GM21447 (cell line): Measurements from ENCODE around the gene FIBP.
A peak's percentile ranks its signal among the peaks of the same experiment; 100 is the strongest.
"Not testable (repeated sequence)": the region's sequence is repeated elsewhere in the genome, so short reads cannot be mapped to it uniquely, and the experiment has no call there.

Experiments
- ATAC-seq: cut with Tn5 transposase; IDR thresholded peaks from one replicate; pipeline ENCODE4 v1.9.1; 2021; ENCODE audit not compliant: unreplicated experiment

FIBP gene

GRCh38 chr11:65915101-65915820 is 27.0 kb upstream of the FIBP start:
- no peak for ATAC-seq

GRCh38 chr11:65912845-65913244 is 24.6 kb upstream of the FIBP start:
- ATAC-seq = no peak

- ATAC-seq = no peak
Measured at GRCh38 chr11:65911682-65912568, 23.7 kb upstream of the FIBP start.

- no peak for ATAC-seq
Measured at GRCh38 chr11:65907878-65908277, 19.6 kb upstream of the FIBP start.

GRCh38 chr11:65906602-65907001 is 18.3 kb upstream of the FIBP start:
- no peak for ATAC-seq

GRCh38 chr11:65903715-65904114 is 15.4 kb upstream of the FIBP start:
- no peak for ATAC-seq

- no peak for ATAC-seq
Measured at GRCh38 chr11:65903068-65903481, 14.8 kb upstream of the FIBP start.

- no peak for ATAC-seq
Measured at GRCh38 chr11:65900899-65901180, 12.6 kb upstream of the FIBP start.

GRCh38 chr11:65900125-65900898 is 12.0 kb upstream of the FIBP start, which contains the start of gene FOSL1:
FOSL1 (minus strand) TSS chr11:65900388; CDS start chr11:65900339, 49 bp downstream.
- peak; percentile 73 for ATAC-seq

GRCh38 chr11:65899356-65900124 is 11.3 kb upstream of the FIBP start:
- no peak for ATAC-seq

GRCh38 chr11:65898656-65899355 is 10.5 kb upstream of the FIBP start:
- no peak for ATAC-seq

- ATAC-seq = no peak
Measured at GRCh38 chr11:65897020-65897471, 8.8 kb upstream of the FIBP start.

GRCh38 chr11:65896034-65896999 is 8.0 kb upstream of the FIBP start:
- no peak for ATAC-seq

- ATAC-seq = no peak
Measured at GRCh38 chr11:65895482-65895981, 7.3 kb upstream of the FIBP start.

- no peak for ATAC-seq
Measured at GRCh38 chr11:65894034-65894591, 5.8 kb upstream of the FIBP start.

GRCh38 chr11:65892661-65893317 is 4.5 kb upstream of the FIBP start:
- ATAC-seq = no peak

GRCh38 chr11:65892137-65892540 is 3.9 kb upstream of the FIBP start:
- ATAC-seq = not testable (repeated sequence)
